ENCODE results near the gene TBP.
"Not testable (repeated sequence)": the region's sequence is repeated elsewhere in the genome, so short reads cannot be mapped to it uniquely, and the experiment has no call there.

The TBP gene

DNA sequence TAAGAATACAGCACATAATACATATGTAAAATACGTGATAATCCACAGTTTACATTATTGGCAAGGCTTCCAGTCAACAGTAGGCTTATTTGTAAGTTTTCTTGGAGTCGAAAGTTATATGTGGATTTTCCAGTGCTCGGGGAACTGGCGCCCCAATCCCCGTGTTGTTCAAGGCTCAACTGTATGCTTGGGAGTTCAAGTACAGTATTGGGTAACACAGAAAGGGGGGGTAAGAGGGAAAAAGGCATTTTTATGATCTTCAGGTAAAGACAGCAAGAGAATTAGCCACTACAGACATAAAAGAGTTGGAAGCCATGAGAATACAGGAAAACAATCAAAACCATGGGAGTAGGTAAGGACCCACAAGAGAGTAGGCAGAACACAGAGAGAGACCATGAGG is 17.5 kb upstream of the TBP start:
- no peak for DNase-seq

DNA sequence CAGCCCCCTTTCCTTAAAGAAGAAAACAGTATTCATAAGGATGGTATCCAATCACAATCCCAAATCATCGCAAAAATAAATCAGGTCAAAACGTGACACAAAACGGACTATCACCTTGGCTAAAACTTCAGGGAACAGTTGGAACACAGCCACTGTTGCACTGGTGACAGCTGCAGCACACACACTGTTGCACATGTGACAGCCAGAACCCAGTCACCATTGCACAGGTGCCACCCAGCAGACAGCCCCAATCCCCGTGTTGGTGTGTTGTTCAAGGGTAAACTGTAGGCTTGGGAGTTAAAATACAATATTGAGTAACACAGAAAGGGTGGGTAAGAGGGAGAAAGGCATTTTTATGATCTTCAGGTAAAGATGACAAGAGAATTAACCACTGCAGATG is 16.8 kb upstream of the TBP start:
- no peak for DNase-seq

DNA sequence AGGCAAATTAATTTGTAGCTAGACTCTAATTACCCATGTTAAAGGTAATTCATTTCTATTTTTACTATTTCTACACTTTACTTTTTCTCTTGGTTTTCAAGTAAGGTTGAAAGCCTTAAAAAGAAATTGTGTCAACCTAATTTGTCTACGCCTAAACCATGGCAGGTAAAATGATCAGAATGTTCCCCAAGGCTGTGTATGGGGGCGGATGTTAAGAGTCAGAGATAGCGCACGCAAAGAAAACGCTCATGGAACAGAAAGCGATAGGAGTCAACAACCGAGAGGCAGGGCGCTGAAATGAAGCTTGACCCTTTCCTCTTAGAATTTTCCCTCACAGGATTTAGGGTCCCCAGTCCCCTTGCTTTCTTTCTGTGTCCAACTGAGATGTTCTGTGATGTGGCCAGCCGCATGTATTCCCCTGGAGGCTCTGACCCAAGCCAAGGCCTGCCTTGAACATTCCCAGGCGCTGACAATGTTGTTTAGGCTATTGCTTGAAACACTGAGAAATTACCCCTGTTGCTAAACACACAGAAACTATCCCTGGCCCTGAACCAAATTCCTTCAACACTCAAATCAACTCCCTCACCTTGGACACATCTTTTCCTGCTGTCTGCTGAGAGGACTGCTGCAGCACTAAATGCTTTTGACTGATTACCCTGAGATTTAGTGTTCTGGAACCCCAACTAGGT is 12.0 kb upstream of the TBP start:
- no peak for DNase-seq

DNA sequence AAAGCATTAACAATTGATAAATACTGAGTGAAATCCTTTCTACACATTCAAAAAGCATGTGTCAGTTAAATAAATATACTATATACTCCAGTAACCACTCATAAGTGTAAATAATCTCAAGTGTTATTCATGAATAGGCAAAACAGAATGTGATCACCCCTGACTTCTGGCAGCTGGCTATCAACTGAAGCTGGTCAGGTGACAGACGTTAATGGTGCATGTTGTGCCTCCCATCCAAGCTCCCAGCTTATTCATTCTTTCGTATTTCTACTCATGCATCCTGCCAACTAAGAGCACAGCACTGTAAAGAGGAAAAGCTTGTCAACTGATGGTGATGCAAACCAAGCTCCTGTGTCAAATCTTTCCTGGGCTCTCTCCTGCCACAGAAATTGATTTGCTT is 8.8 kb upstream of the TBP start:
- DNase-seq: no peak

- peak; percentile 88 for DNase-seq
These were observed 1.2 kb upstream of the TBP start, which contains the start of gene PSMB1 for GRCh38 chr6:170552765-170553533. Gene PSMB1, minus strand, starts transcription at chr6:170553307. Its CDS starts 65 bp downstream, at chr6:170553242.

DNA sequence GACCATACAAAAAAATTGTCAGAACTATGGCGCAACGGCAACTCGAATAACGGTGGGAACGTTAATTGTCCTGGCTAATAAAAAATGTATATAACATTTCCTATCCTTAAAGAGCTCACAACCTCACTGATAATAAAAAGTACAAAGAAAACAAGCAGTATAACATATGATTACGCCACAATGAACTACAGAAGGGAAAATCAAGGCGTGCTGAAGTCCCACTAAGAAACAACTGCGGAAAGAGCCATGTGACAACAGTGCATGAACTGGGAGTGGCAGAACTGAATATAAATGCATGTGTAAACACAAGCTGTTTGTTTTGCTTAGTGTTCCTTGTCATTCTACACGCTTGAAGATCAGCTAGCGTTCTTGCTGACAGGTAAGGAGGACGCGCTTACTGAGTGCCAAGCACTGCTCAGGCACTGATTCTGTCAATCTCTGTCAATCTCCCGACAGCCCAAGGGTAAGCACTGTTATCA is 596 bp upstream of the TBP start:
- no peak for DNase-seq

DNA sequence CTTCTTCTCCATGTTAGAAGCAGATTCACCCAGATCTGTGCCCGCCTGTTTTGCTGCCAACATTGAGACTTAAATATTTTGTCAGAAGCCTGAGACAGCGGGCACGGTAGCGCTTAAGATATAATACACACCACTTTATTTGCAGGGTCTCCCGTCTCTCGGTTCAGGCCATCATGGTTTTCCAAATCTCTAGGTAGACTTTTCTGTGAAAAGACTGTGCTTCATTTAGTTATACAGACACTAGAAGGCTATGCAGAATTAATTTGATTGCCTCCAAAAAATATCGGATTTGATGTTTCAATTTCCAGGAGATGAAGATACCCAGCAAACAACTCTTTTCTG is 598 bp downstream of the TBP start:
- DNase-seq: no peak

- DNase-seq: no peak
These were observed 1.1 kb downstream of the TBP start for GRCh38 chr6:170555305-170555704.

DNA sequence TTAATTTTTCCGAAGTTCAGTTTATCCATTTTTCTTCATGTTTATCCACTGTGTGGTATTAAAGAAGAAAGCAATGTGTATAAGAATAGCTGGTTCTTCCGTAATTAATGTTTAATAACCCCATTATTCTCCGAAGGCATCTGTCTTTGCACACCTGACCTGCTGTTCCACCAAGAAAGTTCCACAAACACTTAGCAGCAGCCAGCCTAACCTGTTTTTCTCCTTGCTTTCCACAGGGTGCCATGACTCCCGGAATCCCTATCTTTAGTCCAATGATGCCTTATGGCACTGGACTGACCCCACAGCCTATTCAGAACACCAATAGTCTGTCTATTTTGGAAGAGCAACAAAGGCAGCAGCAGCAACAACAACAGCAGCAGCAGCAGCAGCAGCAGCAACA is 7.4 kb downstream of the TBP start:
- no peak for DNase-seq

GRCh38 chr6:170564936-170565530 is 10.9 kb downstream of the TBP start:
- DNase-seq: no peak

- DNase-seq: no peak
These were observed 18.7 kb downstream of the TBP start for GRCh38 chr6:170572704-170573466.

DNA sequence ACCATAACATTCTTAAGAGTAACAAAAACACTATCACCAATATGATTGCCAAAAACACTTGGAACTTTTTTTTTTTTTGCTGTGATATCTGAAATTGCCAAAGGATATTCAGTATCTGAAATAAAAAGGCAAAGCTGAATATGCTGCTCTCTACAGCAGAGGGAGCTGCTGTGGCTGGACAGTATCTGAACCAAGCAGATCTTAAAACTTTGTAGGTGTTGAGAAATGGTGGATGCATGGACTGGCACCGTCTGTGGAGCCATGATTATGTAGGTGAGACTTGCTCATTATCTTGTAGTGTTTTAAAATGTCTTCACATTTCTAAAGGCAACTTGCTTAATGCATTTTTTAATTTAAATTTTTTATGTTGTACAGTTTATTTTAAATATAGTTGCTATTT is 21.1 kb downstream of the TBP start:
- DNase-seq: no peak

GRCh38 chr6:170578909-170579308 is 24.7 kb downstream of the TBP start:
- DNase-seq: no peak

- DNase-seq: no peak
These were observed 29.6 kb downstream of the TBP start for GRCh38 chr6:170583756-170584180.

DNA sequence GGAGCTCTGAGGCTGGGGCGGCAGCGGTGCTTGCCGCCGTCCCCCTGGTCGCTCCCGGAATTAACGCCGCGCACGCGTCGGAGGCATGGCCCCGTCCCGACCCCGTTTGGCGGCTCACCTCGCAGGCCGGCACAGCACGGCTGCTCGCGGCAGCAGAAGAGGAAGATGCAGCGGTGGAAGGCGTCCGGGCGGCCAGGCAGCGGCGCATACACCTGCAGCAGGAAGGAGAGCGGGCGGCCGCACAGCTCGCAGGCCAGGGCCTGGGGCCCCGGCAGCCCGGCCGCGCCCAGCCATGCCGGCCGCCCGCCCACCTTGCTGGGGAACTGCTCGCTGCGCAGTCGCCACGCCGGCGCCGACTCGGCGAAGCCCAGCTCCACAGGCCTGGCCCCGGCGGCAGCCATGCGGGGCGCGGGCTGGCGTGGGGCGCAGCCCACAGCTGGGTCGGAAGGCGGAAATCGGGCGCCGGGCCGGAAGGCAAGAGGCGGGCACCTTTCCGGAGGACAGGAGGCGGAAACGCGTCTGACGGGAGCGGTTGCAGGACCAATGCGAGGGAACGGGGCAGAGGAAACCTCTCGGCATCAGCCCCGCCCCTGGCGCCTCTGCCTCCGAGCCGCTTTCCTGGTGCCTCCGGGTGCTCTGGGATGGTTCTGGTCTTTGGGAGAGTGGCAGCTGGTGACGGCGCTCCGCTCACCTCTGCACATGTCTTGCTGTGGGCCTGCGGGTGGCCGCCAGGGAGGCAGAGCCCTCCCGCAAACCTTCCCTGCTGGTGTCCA is 30.2 kb downstream of the TBP start, which contains the start of gene PDCD2:
PDCD2 (minus strand) TSS at position 457 of the 773 bp plus-strand sequence; CDS start at position 401, 56 bp downstream.
- DNase-seq: peak; percentile 90

DNA sequence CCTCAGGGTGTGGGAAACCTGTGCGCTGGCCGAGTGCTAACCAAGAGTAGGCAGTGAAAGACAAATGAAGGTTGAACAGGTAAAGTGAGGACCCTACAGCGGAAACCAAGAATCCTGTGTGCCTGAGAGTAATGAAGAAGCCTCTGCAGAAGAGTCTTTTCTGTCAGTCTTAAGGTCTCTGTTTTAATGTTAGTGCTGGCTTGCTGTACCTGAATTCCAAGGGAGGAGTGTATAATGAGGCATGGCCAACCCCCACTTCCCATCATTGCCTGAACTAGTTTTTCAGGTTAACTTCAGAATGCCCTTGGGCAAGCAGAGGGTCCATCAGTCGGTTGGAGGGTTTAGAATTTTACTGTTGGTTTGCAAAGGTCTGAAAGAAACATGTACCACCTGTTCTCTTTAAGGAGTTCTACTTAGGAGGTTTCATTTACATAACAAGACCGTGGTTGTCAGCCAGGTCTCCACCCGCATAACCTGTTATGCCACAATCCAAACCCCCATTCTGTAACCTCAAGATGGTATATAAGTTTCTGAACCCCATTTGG is 30.9 kb downstream of the TBP start:
- DNase-seq: no peak

DNA sequence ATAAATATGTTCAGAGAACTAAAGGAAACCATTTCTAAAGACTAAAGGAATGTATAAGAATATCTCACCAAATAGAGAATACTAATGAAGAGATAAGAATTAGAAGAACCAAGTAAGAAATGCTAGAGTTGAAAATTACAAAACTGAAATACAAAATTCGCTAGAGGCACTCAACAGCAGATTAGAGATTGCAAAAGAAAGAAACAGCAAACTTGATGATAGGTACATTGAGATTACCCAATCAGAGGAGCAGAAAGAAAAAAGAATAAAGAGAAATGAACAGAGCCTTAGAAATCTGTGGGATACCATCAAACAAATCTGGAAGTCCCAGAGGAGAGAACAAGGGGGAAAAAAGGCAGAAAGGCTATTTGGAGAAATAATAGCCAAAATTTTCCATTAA is 36.6 kb downstream of the TBP start:
- no peak for DNase-seq

- DNase-seq: no peak
These were observed 42.3 kb downstream of the TBP start for GRCh38 chr6:170596426-170596825.

GRCh38 chr6:170597278-170597677 is 43.1 kb downstream of the TBP start:
- DNase-seq: no peak

DNA sequence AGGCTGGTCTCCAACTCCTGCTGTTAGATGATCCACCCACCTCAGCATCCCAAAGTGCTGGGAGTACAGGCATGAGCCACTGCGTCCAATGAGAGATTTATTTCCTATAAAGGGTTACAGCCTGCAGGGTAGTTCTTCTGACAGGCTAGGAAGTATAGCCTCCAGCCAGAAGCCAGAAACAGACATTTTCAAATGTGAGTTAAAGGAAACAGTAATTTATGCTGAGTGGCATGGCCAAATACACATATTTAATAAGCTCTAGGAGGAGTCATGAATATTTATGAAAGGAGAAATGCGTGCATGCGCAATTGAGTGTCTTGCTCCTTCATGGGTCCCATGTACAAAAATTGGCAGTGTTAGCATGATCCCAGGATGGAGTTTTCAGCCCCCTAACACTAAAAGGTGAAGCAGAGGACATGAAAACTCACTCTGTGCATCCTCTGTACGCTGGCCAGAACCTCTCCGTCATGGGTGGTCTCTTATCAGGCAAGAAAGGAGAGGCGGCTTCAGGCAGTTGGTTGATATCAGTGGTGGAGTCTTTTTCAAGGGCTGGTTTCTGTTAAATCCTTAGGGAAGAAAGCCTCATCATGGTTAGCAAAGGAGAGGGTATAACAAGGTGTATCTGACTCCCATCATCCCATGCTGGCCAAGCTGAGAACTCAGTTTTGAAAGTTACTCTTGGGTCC is 51.5 kb downstream of the TBP start:
- no peak for DNase-seq

DNA sequence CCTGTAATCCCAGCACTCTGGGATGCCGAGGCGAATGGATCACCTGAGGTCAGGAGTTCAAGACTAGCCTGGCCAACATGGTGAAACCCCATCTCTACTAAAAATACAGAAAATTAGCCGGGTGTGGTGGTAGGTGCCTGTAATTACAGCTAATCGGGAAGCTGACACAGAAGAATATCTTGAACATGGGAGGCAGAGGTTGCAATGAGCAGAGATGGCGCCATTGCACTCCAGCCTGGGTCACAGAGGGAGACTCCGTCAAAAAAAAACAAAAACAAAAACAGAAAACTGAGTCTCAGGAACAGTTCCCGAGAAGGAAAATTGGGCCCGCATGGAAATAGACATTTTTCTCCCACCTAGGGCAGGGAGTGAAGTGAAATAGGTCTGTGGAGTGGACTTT is 55.1 kb downstream of the TBP start:
- DNase-seq: not testable (repeated sequence)

Measured in NK-92 treated with Interleukin-12 subunit alpha and Interleukin-12 subunit beta, amount 100 ng/mL, for 24 hours (cell line).